T-helper 2 cell treated with Interferon-gamma antibody and Interleukin-4, amounts not matched to agents 100 ng/mL and 5 ng/mL, for 36 hours (primary cell): Measurements from ENCODE around the gene C10orf143. TPM values are rescaled to one million over a fixed set of nuclear protein-coding genes. Genes with fewer than 3 reads are reported as not detected.

Source experiments
- intact Hi-C: fragments of 100-400 bp; cut with micrococcal nuclease; formaldehyde crosslinking; loops from one replicate; pipeline ENCODE4 v1.15.1; 2023
- total RNA-seq: library from RNA; stranded (reverse); gene quantifications from 2 replicates; pipeline ENCODE4 v1.2.3, GENCODE V29; 2022

The C10orf143 gene
- total RNA-seq, 1 donor from 2014 or later: 4.9 TPM

- intact Hi-C loops: no loop called here
Measured at GRCh38 chr10:130017631-130018022, 93.0 kb downstream of the C10orf143 start.

- intact Hi-C loops: no loop called here
Measured at GRCh38 chr10:130016993-130017630, 93.5 kb downstream of the C10orf143 start.

GRCh38 chr10:130016095-130016494, 94.5 kb downstream of the C10orf143 start:
- intact Hi-C loops: no loop called here

- intact Hi-C loops: no loop called here
Measured at GRCh38 chr10:130015075-130015695, 95.4 kb downstream of the C10orf143 start.

GRCh38 chr10:130014263-130015074, 96.2 kb downstream of the C10orf143 start:
- intact Hi-C loops: no loop called here

Other genes starting within 250 kb of the C10orf143 start
- not detected in 2 replicates for gene EBF3, start 146.6 kb downstream of the C10orf143 start, total RNA-seq
- 90.3 and 97.7 TPM in 2 replicates for gene GLRX3, start 25.6 kb upstream of the C10orf143 start, total RNA-seq